Bone marrow (tissue), 2 donors: Measurements from ENCODE around the gene STAT5A.
"Not testable (repeated sequence)": the region's sequence is repeated elsewhere in the genome, so short reads cannot be mapped to it uniquely, and the experiment has no call there.

Experiments
- DNase-seq, 2 donors: peaks; one replicate each; lab custom pipeline; 2025; lab: John Stamatoyannopoulos, UW

The STAT5A gene

DNA sequence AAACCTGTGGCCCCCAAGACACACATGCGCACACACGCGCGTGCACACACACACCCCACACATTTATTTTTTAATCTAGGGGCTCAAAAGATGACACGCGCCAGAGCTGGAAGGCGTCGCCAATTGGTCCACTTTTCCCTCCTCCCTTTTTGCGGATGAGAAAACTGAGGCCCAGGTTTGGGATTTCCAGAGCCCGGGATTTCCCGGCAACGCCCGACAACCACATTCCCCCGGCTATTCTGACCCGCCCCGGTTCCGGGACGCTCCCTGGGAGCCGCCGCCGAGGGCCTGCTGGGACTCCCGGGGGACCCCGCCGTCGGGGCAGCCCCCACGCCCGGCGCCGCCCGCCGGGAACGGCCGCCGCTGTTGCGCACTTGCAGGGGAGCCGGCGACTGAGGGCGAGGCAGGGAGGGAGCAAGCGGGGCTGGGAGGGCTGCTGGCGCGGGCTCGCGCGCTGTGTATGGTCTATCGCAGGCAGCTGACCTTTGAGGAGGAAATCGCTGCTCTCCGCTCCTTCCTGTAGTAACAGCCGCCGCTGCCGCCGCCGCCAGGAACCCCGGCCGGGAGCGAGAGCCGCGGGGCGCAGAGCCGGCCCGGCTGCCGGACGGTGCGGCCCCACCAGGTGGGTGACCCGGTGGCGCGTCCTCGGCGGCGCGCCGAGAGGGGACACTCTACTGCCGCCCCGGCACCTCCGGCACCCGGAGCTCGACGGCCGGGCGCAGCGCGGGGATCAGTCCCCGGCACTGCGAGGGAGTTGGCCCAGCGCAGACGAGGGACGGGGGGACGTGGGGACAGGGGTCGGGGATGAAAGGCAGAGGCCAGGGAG lies at the start of gene STAT5A:
TSS of gene STAT5A (plus strand) at position 522 of the 826 bp plus-strand sequence. CDS start 914 bp downstream, outside the sequence.
- peak; percentile 51 to 69 for DNase-seq

DNA sequence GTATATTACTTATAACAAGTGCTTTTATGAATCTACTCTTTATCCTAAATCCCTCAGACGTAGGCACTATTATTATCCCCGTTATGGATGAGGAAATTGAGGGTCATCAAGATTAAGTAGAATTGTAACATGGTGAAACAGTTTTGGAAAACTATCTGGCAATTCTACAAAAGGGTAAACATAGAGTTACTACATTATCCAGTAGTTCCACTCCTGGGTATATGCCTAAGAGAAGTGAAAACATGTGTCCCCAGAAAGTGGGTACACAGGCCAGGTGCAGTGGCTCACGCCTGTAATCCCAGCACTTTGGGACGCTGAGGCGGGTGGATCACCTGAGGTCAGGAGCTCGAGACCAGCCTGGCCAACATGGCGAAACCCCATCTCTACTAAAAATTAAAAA lies 48.7 kb upstream of the STAT5A start:
- DNase-seq: not testable (repeated sequence)

DNA sequence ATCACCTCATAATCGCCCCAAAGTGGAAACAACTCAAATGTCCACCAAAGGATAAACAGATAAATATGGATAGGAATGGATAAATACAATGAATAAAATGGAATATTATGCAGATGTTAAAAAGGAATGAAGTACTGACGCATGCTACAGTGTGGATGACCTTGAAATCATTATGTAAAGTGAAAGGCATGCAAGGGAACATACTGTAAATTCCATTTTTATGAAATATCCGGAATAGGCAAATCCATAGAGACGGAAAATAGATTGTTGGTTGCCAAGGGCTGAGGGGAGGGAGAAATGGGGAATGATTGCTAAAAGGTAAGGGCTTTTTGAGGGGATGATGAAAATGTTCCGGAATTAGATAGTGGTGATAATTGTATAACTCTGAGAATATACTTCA lies 48.1 kb upstream of the STAT5A start:
- DNase-seq: no peak

GRCh38 chr17:42240863-42241262 lies 47.4 kb upstream of the STAT5A start:
- DNase-seq: not testable (repeated sequence)

DNA sequence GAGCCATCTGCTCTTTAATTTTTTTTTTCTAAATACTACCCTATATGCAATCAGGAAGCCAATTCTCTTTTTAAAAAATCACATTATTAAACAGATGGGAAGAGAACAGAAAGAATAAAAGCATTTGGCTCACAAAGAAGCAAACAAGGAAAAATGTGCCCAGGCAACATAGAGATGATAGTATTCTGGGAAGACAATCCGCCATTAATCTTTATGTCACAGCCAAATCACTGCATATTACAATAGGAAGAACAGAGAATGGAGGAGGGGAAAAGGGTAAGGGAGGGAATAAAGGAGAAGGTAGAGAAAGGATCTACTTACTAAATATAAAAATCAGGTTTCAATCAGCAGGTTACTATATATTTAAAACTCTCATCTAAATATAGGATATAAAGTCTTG lies 46.4 kb upstream of the STAT5A start:
- no peak for DNase-seq

GRCh38 chr17:42243493-42243982 lies 44.8 kb upstream of the STAT5A start:
- no peak for DNase-seq

GRCh38 chr17:42244116-42244515 lies 44.2 kb upstream of the STAT5A start:
- not testable (repeated sequence) for DNase-seq

GRCh38 chr17:42245183-42245582 lies 43.1 kb upstream of the STAT5A start:
- not testable (repeated sequence) for DNase-seq

GRCh38 chr17:42246515-42246914 lies 41.8 kb upstream of the STAT5A start:
- DNase-seq: no peak

- DNase-seq: peak in 1 of 2 donors; percentile 10
Measured at GRCh38 chr17:42247734-42248133, 40.6 kb upstream of the STAT5A start.

DNA sequence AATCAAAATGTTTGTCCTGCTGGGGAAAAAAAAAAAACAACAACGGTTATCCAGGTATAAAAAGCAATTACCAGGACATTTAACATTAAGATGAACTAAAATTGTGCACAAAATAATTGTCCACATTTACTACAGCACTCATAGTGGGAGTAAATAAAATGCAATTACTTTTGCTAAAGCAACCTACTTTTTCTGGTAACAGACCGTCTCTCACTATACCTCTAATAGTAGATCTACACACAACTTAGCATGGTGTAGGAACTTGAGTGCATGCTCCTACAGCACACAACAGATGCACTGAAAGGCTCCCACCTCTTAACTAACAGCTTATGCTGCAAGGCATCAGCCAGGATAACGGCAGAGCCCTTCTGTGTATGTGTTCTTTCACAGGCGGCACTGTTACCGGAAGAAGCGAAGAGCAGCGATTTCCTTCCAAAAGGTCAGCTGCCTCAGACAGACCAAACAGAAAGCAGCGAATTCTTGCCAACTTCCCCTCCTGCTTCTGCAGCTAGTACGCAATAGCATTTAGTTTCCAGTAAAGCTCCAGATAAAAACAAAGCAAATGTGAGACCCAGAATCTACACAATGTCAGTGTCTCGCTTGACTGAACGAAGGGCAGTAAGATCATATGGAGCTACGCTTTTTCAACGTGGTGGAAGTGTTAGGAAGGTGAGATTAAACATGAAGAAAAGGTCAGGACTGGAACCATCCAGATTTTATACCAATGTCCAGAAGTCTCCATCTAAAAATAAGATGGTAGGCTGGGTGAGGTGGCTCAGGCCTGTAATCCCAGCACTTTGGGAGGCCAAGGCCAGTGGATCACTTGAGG lies 39.7 kb upstream of the STAT5A start:
- peak; percentile 27 to 93 for DNase-seq

DNA sequence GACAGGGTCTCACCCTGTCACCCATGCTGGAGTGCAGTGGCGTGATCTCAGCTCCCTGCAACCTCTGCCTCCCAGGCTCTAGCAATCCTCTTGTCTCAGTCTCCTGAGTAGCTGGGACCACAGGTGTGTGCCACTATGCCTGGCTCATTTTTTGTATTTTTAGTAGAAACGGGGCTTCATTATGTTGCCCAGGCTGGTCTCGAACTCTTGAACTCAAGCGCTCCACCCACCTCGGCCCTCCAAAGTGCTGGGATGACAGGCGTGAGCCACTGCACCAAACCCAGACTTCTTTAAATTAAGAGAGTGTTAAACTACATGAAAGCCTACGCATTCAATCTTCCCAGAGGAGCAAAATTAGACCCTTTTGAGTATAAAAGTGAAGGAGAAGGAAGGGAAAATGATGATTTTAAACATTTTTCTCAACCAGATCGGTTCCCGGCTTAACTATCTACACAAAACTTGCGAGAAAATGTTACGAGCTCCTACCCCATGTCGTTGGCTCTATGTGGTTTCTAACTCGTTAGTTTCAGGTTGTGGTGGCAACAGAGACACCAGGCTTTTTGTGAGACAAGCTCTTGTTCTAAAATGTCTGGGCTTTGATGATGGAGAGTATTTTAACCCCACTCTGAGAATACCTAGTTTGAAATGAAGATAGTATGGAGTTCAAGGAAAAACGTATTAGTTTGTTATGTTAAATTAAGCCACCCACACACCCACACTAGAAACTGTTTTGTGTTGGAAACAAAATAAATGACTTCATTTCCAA lies 38.4 kb upstream of the STAT5A start:
- DNase-seq: no peak

- no peak for DNase-seq
Measured at GRCh38 chr17:42251115-42251514, 37.2 kb upstream of the STAT5A start.

GRCh38 chr17:42252597-42253550 lies 35.4 kb upstream of the STAT5A start:
- DNase-seq: peak in 1 of 2 donors; percentile 17

DNA sequence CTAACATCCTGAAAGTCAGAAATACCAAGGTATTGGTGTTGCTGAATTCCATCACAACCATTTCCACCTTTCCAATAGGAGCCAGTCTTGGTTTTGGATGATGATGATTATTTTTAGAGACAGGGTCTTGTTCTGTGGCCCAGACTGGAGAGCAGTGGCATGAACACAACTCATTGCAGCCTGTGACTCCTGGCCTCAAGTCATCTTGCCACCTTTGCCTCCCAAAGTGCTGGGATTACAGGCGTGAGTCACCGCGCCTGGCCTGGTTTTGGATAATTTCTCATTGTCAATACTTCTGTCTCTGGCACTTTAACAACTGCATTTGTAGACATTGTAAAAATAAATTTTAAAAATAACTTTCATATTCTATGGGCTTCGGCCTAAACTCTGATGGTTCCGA lies 34.7 kb upstream of the STAT5A start:
- DNase-seq: no peak

DNA sequence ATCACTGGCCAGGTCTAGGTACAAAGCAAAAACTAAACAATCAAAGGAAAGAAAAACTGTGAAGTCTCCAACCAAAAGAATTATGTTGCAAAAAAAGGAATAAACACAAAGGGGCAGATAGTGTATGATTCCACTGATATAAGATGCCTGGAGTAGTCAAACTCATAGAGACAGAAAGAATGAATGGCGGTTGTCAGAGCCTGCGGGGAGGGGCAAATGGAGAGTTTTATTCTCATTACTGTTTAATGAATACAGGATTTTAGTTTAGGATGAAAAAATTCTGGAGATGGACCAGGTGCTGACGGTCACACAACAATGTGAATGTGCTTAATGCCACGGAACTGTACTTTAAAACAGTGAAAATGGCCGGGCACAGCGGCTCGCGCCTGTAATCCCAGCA lies 32.9 kb upstream of the STAT5A start:
- no peak for DNase-seq

- no peak for DNase-seq
Measured at GRCh38 chr17:42260318-42260717, 28.0 kb upstream of the STAT5A start.

GRCh38 chr17:42264366-42264765 lies 23.9 kb upstream of the STAT5A start:
- DNase-seq: not testable (repeated sequence)

DNA sequence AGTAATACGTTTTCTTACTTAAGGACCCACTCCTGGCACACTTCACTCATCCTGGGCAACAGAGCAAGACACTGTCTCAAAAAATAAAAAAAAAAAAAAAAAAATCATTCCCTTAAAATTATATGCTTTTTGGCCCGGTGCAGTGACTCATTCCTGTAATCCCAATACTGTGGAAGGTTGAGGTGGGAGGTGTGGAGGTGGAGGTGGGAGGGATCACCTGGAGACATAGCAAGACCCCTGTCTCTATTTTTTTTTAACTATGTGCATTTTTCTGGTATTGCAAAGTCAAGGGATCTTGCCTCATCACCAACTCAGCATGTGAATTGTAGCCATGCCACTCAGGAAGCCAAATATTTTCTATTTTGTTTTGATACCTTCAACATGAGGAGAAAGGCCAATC lies 21.8 kb upstream of the STAT5A start:
- no peak for DNase-seq

DNA sequence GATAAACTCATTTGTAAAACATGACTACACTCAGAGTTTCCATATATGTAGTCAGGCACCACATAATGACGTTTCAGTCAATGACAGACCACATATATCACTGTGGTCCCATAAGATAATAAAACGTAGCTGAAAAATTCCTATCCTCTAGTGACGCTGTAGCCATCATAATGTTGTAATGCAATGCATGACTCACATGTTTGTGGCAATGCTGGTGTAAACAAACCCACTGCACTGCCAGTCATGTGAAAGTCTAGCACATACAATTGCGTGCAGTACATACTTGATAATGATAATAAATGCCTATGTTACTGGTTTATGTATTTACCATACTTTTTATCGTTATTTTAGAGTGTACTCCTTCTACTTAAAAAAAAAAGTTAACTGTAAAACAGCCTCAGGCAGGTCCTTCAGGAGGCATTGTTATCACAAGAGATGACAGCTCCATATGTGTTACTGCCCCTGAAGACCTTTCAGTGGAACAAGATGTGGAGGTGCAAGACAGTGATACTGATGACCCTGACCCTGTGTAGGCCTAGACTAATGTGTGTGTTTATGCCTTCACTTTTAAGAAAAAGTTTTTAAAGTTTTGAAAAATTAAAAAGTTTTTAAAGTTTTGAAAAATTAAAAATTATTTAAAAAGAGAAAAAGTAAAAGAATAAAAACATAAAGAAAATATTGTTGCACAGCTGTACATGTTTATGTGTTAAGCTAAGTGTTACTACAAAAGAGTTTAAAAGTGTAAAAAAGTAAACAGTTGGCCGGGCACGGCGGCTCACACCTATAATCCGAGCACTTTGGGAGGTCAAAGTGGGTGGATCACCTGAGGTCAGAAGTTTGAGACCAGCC lies 21.2 kb upstream of the STAT5A start:
- no peak for DNase-seq
